ENCODE results near the gene KLK1. TPM values are rescaled to one million over a fixed set of nuclear protein-coding genes. Genes with fewer than 3 reads are reported as not detected.

KLK1 gene
- total RNA-seq, 4 donors from 2014 or later = 0.82 TPM; not detected in 3

GRCh38 chr19:50861496-50862286 is 38.1 kb upstream of the KLK1 start:
- Histone ChIP-seq H3K4me1 (no peaks in the 10 kb centered on the region), H3K36me3 (no peaks in the 10 kb centered on the region), H3K4me3 (no peak overlapping the region), H3K27me3 (no peaks in the 10 kb centered on the region), H3K27ac (no peak overlapping the region), H3K9me3 (no peaks in the 10 kb centered on the region)
- no peak for TF ChIP-seq POLR2A (IDR thresholded peaks at IDR 0.05)
- no peak for TF ChIP-seq CTCF (IDR thresholded peaks at IDR 0.05)
- intact Hi-C loops (cut with DNase I; ENCODE audit: low total_unique reads) = no loop called here
- no peak for DNase-seq

- TF ChIP-seq POLR2A (IDR thresholded peaks at IDR 0.05) (no peak), CTCF (IDR thresholded peaks at IDR 0.05) (no peak)
- no peaks in the 10 kb centered on the region for H3K4me1 ChIP-seq
- H3K36me3 ChIP-seq = no peaks in the 10 kb centered on the region
- intact Hi-C loops (cut with DNase I; ENCODE audit: low total_unique reads) = no loop called here
- no peaks in the 10 kb centered on the region for H3K27me3 ChIP-seq
- DNase-seq = no peak
- H3K9me3 ChIP-seq = no peaks in the 10 kb centered on the region
- no peak overlapping the region for H3K4me3 ChIP-seq
- H3K27ac ChIP-seq = no peak overlapping the region
These were observed 37.4 kb upstream of the KLK1 start for GRCh38 chr19:50861010-50861409.

GRCh38 chr19:50859849-50860248 is 36.3 kb upstream of the KLK1 start:
- intact Hi-C loops (cut with DNase I; ENCODE audit: low total_unique reads) = no loop called here
- Histone ChIP-seq H3K27me3 (no peaks in the 10 kb centered on the region), H3K4me1 (no peaks in the 10 kb centered on the region), H3K27ac (no peak overlapping the region), H3K36me3 (no peaks in the 10 kb centered on the region), H3K4me3 (no peak overlapping the region), H3K9me3 (no peaks in the 10 kb centered on the region)
- DNase-seq = no peak
- TF ChIP-seq CTCF (IDR thresholded peaks at IDR 0.05) (no peak), POLR2A (IDR thresholded peaks at IDR 0.05) (no peak)

GRCh38 chr19:50858886-50859285 is 35.3 kb upstream of the KLK1 start:
- no peak for DNase-seq
- Histone ChIP-seq H3K27me3 (no peaks in the 10 kb centered on the region), H3K4me3 (no peak overlapping the region), H3K4me1 (no peaks in the 10 kb centered on the region), H3K9me3 (no peaks in the 10 kb centered on the region), H3K36me3 (no peaks in the 10 kb centered on the region), H3K27ac (no peak overlapping the region)
- TF ChIP-seq CTCF (IDR thresholded peaks at IDR 0.05) (no peak), POLR2A (IDR thresholded peaks at IDR 0.05) (no peak)
- intact Hi-C loops (cut with DNase I; ENCODE audit: low total_unique reads) = no loop called here

GRCh38 chr19:50857366-50857765 is 33.8 kb upstream of the KLK1 start:
- H3K27ac ChIP-seq = no peak overlapping the region
- H3K27me3 ChIP-seq = no peaks in the 10 kb centered on the region
- no peak overlapping the region for H3K4me3 ChIP-seq
- no peak for DNase-seq
- H3K4me1 ChIP-seq = no peaks in the 10 kb centered on the region
- H3K9me3 ChIP-seq = no peaks in the 10 kb centered on the region
- intact Hi-C loops (cut with DNase I; ENCODE audit: low total_unique reads) = no loop called here
- TF ChIP-seq POLR2A (IDR thresholded peaks at IDR 0.05) = no peak
- no peak for TF ChIP-seq CTCF (IDR thresholded peaks at IDR 0.05)
- H3K36me3 ChIP-seq = no peaks in the 10 kb centered on the region
